Activated B cell treated with CpG ODN at 0.5 μM for 24 hours (primary cell): ENCODE results near the gene MBD6. TPM values are rescaled to one million over a fixed set of nuclear protein-coding genes. Genes with fewer than 3 reads are reported as not detected.

Experiments
- ATAC-seq: fragments of 200-7000 bp; cut with Tn5 transposase; one replicate; pipeline ENCODE4 v1.10.0; 2021; ENCODE audit warnings: low read depth, mild to moderate bottlenecking, moderate library complexity
- CTCF ChIA-PET: fragments of 350-600 bp; sonication (Branson Sonifier 250); formaldehyde crosslinking; loops from one replicate; lab custom pipeline; 2021; ENCODE audit warnings: antibody characterized with exemption; lab: Charles Lee
- POLR2A ChIA-PET: fragments of 350-600 bp; sonication (Branson Sonifier 250); formaldehyde crosslinking; loops from one replicate; lab custom pipeline; 2021; ENCODE audit warnings: antibody characterized with exemption; lab: Charles Lee
- DNase-seq: peaks from one replicate; pipeline ENCODE4 v3.0.0; 2022
- H3K27ac Mint-ChIP-seq: one replicate; pipeline ENCODE4 v1.8.0; 2020; ENCODE audit warnings: mixed read lengths
- H3K27me3 Mint-ChIP-seq: one replicate; pipeline ENCODE4 v1.8.0; 2021; ENCODE audit warnings: mixed read lengths
- H3K36me3 Mint-ChIP-seq: one replicate; pipeline ENCODE4 v1.8.0; 2021; ENCODE audit warnings: low read depth, mixed read lengths
- H3K4me1 Mint-ChIP-seq: one replicate; pipeline ENCODE4 v1.8.0; 2021; ENCODE audit warnings: mixed read lengths
- H3K4me3 Mint-ChIP-seq: one replicate; pipeline ENCODE4 v1.8.0; 2020; ENCODE audit warnings: mild to moderate bottlenecking, mixed read lengths
- H3K9me3 Mint-ChIP-seq: one replicate; pipeline ENCODE4 v1.8.0; 2020; ENCODE audit warnings: mixed read lengths
- CTCF ChIP-seq: fragments of 200-600 bp; IDR thresholded peaks from one replicate; pipeline ENCODE4 v1.8.0; 2022; ENCODE audit warnings: antibody characterized with exemption, mild to moderate bottlenecking
- intact Hi-C: fragments of 100-400 bp; cut with micrococcal nuclease; formaldehyde crosslinking; loops from one replicate; pipeline ENCODE4 v1.15.1; 2024
- total RNA-seq: library from RNA; stranded (reverse); gene quantifications from 2 replicates; pipeline ENCODE4 v1.2.3, GENCODE V29; 2022

Gene MBD6
- total RNA-seq, 1 donor from 2014 or later: 105 TPM

GRCh38 chr12:57474862-57475261 is 47.8 kb upstream of the MBD6 start:
- Mint-ChIP-seq H3K4me1 (peaks cover 65% of the 10 kb centered on the region), H3K27ac (peak overlapping the region; percentile 67), H3K4me3 (peak overlapping the region; percentile 44), H3K9me3 (no peaks in the 10 kb centered on the region), H3K36me3 (peaks cover 39% of the 10 kb centered on the region), H3K27me3 (no peaks in the 10 kb centered on the region)
- TF ChIP-seq CTCF: no peak
- POLR2A ChIA-PET: interaction anchor here (1.2 to 8.3 kb wide), 4 partner anchors 12 to 45 kb away, joined by 3 to 133 read pairs (median 8); partner anchors contain the start of genes DDIT3 and GLI1
- DNase-seq (no peak), ATAC-seq (no peak)
- intact Hi-C loops: loop anchor here (5.0 kb wide), 2 partner anchors 277 to 372 kb away; partner anchors contain the start of genes CDK4 and CTDSP2
- CTCF ChIA-PET: interaction anchor here (7.3 kb wide), 1 partner anchor 14 kb away, joined by 74 read pairs; the partner anchor contains the start of gene GLI1

GRCh38 chr12:57475271-57476161 is 47.1 kb upstream of the MBD6 start:
- DNase-seq (no peak), ATAC-seq (no peak)
- Mint-ChIP-seq H3K9me3 (no peaks in the 10 kb centered on the region), H3K4me1 (peaks cover 72% of the 10 kb centered on the region), H3K27ac (peak overlapping the region; percentile 100), H3K36me3 (peaks cover 37% of the 10 kb centered on the region), H3K4me3 (peak overlapping the region; percentile 93), H3K27me3 (no peaks in the 10 kb centered on the region)
- ChIA-PET CTCF (interaction anchor here (1.0 to 7.3 kb wide), 2 partner anchors 15 to 49 kb away, joined by 3 to 74 read pairs; partner anchors contain the start of gene GLI1), POLR2A (interaction anchor here (0.6 to 8.3 kb wide), 8 partner anchors 12 to 1300 kb away, joined by 3 to 133 read pairs (median 8); partner anchors contain the start of genes DCTN2, DDIT3, GLI1 and SHMT2)
- TF ChIP-seq CTCF: no peak
- intact Hi-C loops: loop anchor here (1.0 to 5.0 kb wide), 3 partner anchors 146 to 372 kb away; partner anchors contain the start of genes CDK4 and CTDSP2

GRCh38 chr12:57476162-57476992 is 46.2 kb upstream of the MBD6 start:
- Mint-ChIP-seq H3K4me1 (peaks cover 80% of the 10 kb centered on the region), H3K27me3 (no peaks in the 10 kb centered on the region), H3K36me3 (peaks cover 31% of the 10 kb centered on the region), H3K9me3 (no peaks in the 10 kb centered on the region), H3K4me3 (peak overlapping the region; percentile 93), H3K27ac (peak overlapping the region; percentile 100)
- intact Hi-C loops: loop anchor here (1.0 to 5.0 kb wide), 3 partner anchors 145 to 371 kb away; partner anchors contain the start of genes CDK4 and CTDSP2
- ATAC-seq (peak; percentile 38), DNase-seq (peak; percentile 54)
- POLR2A ChIA-PET: interaction anchor here (0.5 to 8.3 kb wide), 17 partner anchors 10 to 1301 kb away, joined by 3 to 133 read pairs (median 3); partner anchors contain the start of genes DCTN2, DDIT3, GLI1 and INHBE
- CTCF ChIA-PET: interaction anchor here (1.0 to 7.3 kb wide), 3 partner anchors 10 to 48 kb away, joined by 3 to 74 read pairs (median 7); partner anchors contain the start of gene GLI1
- TF ChIP-seq CTCF: no peak

GRCh38 chr12:57476993-57477709 is 45.5 kb upstream of the MBD6 start:
- POLR2A ChIA-PET: interaction anchor here (0.5 to 8.3 kb wide), 21 partner anchors 10 to 1463 kb away, joined by 3 to 133 read pairs (median 4); partner anchors contain the start of genes DCTN2, DDIT3, GLI1 and INHBE
- no peak for DNase-seq
- ATAC-seq: no peak

More at GRCh38 chr12:57476993-57477709, 45.5 kb upstream of the MBD6 start:
- H3K4me1 Mint-ChIP-seq: peaks cover 86% of the 10 kb centered on the region
- TF ChIP-seq CTCF: no peak
- H3K36me3 Mint-ChIP-seq: peaks cover 24% of the 10 kb centered on the region
- H3K4me3 Mint-ChIP-seq: peak overlapping the region; percentile 93
- intact Hi-C loops: loop anchor here (1.0 to 5.0 kb wide), 4 partner anchors 15 to 370 kb away; partner anchors contain the start of genes CDK4 and CTDSP2
- no peaks in the 10 kb centered on the region for H3K27me3 Mint-ChIP-seq
- H3K27ac Mint-ChIP-seq: peak overlapping the region; percentile 100
- CTCF ChIA-PET: interaction anchor here (0.6 to 7.3 kb wide), 5 partner anchors 9 to 837 kb away, joined by 3 to 74 read pairs (median 3); partner anchors contain the start of gene GLI1
- no peaks in the 10 kb centered on the region for H3K9me3 Mint-ChIP-seq
